Adrenal gland (tissue), 12 donors: ENCODE measurements around the gene KLF13. TPM values are rescaled to one million over a fixed set of nuclear protein-coding genes. Genes with fewer than 3 reads are reported as not detected.

Experiments
- DNase-seq, 7 donors: peaks; one replicate each; pipeline ENCODE4 v3.0.0-alpha.2; 2019 to 2020
- H3K27ac ChIP-seq, 5 donors: fragments of 200-600 bp; sonication (generic) in 4 of 5; 1 replicate in 3 of 5; 2 replicates in 2 of 5; pipeline versions ENCODE4 v1.5.1 to v1.8.0; 2016 to 2020; ENCODE audit warnings: mild to moderate bottlenecking in 1 of 5
- H3K27me3 ChIP-seq: fragments of 200-600 bp; 2 replicates; pipeline ENCODE4 v1.8.0; 2021
- H3K36me3 ChIP-seq, 2 donors: fragments of 200-600 bp; replicated peaks in 1 of 2; 1 replicate in 1 of 2; 2 replicates in 1 of 2; pipeline versions ENCODE4 v1.5.1 to v1.8.0; 2018 to 2022
- H3K4me1 ChIP-seq, 2 donors: fragments of 200-600 bp; replicated peaks in 1 of 2; 1 replicate in 1 of 2; 2 replicates in 1 of 2; pipeline versions ENCODE4 v1.5.1 to v1.8.0; 2018 to 2021
- H3K4me3 ChIP-seq, 4 donors: fragments of 200-600 bp; sonication (generic) in 3 of 4; one replicate each; pipeline ENCODE4 v1.5.1; 2016 to 2018
- H3K9me3 ChIP-seq, 3 donors: fragments of 200-600 bp; sonication (generic) in 1 of 3; replicated peaks in 1 of 3; 1 replicate in 2 of 3; 2 replicates in 1 of 3; pipeline versions ENCODE4 v1.5.1 to v1.8.0; 2016 to 2021
- POLR2A ChIP-seq, 2 donors: fragments of 450-650 bp; IDR thresholded peaks; one replicate each; pipeline ENCODE4 v1.6.1; 2017; ENCODE audit warnings: antibody characterized with exemption in 2 of 2, mild to moderate bottlenecking in 2 of 2, moderate library complexity in 1 of 2
- WGBS, 4 donors: extraction: QIAGEN DNeasy Blood & Tissue Kit in 2 of 4; methylation state at CpG; one replicate each; pipeline versions ENCODE4 v1.1.5 to v1.1.7; 2013 to 2017; 5-methylcytosine and 5-hydroxymethylcytosine counted together
- intact Hi-C, 2 donors: fragments of 100-400 bp; cut with DNase I; formaldehyde crosslinking; loops; one replicate each; pipeline versions ENCODE4 v1.14.1 to v1.15.0; 2022 to 2023
- polyA plus RNA-seq, 3 donors: library from polyadenylated mRNA; stranded (reverse); fragments of 200-250 nt in 2 of 3; fragments of 350-450 nt in 1 of 3; fragmentation: Illumina TruSeq in 1 of 3; extraction: RNeasy Lipid Tissue Mini Kit (QIAGEN cat#74804) in 1 of 3; gene quantifications; one replicate each; pipeline ENCODE4 v1.2.3, GENCODE V29; 2013 to 2014
- total RNA-seq, 9 donors: library from RNA; depleted of rRNA in 4 of 9; stranded (reverse); fragments of >200 nt in 4 of 9; fragments of 120-200 nt in 1 of 9; fragmentation: NEBNext Ultra II Directional in 1 of 9; extraction: Animal tissue kit (Norgen Biotek cat#: 25700) in 1 of 9; gene quantifications; one replicate each; pipeline versions ENCODE4 v1.1.0 to v1.2.4, GENCODE V29; 2013 to 2023
- TF ChIP-seq, protein P1 (sequence below), 6 experiments: fragments of 450-650 bp in 4 of 6; fragments of 200-600 bp in 2 of 6; sonication (generic) in 1 of 6; IDR thresholded peaks; 1 replicate in 5 of 6; 2 replicates in 1 of 6; pipeline versions ENCODE4 v1.5.1 to v1.8.0; 2016 to 2021; ENCODE audit warnings: antibody characterized with exemption in 6 of 6, mild to moderate bottlenecking in 2 of 6, moderate library complexity in 1 of 6
- donor health status: healthy with polysubstance abuse.
- donor health status: Bipolar disorder and iron deficiency.
- donor health status: DM: yes; HTN: yes; CAD: no.
- donor health status: DM: no; HTN: no; CAD: no.
- donor health status: DM: no; HTN: no; CAD: no.
- donor health status: DM: yes; HTN: yes; CAD: no.

Gene KLF13
- total and polyA plus RNA-seq, 12 donors, result 8.4 to 65.9 (median 31.9) TPM

DNA sequence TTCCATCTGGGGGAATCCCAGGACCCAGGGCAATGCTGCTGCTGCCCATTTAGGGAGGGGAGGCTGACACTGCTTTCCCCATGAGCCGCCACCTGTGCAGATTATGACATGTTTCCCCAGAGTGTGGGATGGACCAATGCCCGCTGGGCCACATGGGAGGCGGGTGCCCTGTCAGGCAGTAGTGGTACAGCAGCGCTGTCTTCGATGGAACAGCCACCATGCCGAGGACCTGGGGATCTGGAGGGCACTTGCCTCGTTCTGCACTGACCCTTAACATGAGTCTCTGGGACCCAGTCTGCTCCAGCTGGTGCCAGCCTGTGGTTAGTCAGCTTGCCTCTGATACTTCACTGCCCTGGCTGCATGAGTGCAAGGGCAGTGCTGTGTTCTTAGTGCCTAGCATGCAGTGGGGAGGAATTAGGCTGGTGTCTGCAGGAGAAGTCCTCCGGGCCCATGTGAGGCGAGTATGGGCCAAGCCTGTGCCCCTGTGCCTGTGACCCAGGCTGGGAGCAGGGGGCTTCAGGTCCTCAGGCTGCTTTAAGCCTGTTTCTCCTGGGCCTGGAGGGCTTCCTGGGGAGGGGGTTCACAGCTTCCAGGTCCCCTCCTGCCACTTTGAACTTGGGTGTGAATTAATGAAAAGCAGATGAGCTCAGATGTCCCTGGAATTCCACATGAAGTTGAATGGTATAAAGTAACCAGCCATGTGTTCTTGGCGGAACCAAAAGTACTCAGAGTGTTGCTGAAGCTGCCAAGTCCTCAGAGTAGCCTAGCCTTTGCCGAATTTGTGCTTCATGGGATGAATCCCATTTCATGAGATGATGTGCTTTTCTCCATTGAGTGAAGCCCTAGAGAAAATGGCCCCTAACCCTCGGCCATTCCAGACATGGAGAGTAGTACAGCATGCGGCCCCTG is 22.9 kb downstream of the KLF13 start:
- WGBS, 4 donors, result 90 to 94% (median 91%) methylated on average over 12 to 13 of the region's 13 CpGs
- peak overlapping the region in 2 of 5 donors; percentile 17 to 47 for H3K27ac ChIP-seq
- intact Hi-C loops, result no loop called here
- TF ChIP-seq, protein P1, sequence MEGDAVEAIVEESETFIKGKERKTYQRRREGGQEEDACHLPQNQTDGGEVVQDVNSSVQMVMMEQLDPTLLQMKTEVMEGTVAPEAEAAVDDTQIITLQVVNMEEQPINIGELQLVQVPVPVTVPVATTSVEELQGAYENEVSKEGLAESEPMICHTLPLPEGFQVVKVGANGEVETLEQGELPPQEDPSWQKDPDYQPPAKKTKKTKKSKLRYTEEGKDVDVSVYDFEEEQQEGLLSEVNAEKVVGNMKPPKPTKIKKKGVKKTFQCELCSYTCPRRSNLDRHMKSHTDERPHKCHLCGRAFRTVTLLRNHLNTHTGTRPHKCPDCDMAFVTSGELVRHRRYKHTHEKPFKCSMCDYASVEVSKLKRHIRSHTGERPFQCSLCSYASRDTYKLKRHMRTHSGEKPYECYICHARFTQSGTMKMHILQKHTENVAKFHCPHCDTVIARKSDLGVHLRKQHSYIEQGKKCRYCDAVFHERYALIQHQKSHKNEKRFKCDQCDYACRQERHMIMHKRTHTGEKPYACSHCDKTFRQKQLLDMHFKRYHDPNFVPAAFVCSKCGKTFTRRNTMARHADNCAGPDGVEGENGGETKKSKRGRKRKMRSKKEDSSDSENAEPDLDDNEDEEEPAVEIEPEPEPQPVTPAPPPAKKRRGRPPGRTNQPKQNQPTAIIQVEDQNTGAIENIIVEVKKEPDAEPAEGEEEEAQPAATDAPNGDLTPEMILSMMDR (IDR thresholded peaks at IDR 0.05), result no peak
- TF ChIP-seq POLR2A (IDR thresholded peaks at IDR 0.05), result no peak
- H3K9me3 ChIP-seq, result no peaks in the 10 kb centered on the region
- H3K4me1 ChIP-seq, result peaks cover 30 to 57% of the 10 kb centered on the region in 2 donors
- peaks cover 0 to 4% of the 10 kb centered on the region in 2 donors for H3K36me3 ChIP-seq
- DNase-seq, result no peak
- H3K4me3 ChIP-seq, result no peak overlapping the region
- H3K27me3 ChIP-seq, result no peaks in the 10 kb centered on the region

DNA sequence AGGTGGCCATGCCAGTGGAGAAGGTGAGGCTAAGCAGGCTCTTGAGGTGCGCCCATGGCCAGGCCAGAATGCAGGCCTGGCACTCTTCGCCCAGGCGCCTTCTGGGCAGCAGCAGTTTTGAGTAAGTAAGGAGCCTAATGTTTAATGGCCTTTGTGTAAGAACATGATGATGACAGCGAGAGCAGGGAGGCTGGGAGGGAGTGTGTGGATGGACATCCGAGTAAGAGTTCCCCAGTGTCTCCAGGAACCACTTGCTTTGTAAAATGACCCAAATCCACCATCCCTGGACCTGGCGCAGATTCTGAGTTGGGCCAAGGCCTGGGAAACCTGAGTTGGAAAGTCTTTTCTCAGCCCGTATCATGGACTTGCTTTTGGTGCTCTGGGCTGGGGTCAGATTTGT is 24.1 kb downstream of the KLF13 start:
- no peaks in the 10 kb centered on the region for H3K9me3 ChIP-seq
- peaks cover 24 to 53% of the 10 kb centered on the region in 2 donors for H3K4me1 ChIP-seq
- WGBS, 4 donors, result 90 to 97% (median 95%) methylated on average over 7 of the region's 7 CpGs
- peaks cover 0 to 4% of the 10 kb centered on the region in 2 donors for H3K36me3 ChIP-seq
- no peaks in the 10 kb centered on the region for H3K27me3 ChIP-seq
- no peak overlapping the region for H3K4me3 ChIP-seq
- intact Hi-C loops, result no loop called here
- DNase-seq, result no peak
- H3K27ac ChIP-seq, result peak overlapping the region in 2 of 5 donors; percentile 15 to 17
- TF ChIP-seq, protein P1 (IDR thresholded peaks at IDR 0.05), result no peak
- TF ChIP-seq POLR2A (IDR thresholded peaks at IDR 0.05), result no peak

DNA sequence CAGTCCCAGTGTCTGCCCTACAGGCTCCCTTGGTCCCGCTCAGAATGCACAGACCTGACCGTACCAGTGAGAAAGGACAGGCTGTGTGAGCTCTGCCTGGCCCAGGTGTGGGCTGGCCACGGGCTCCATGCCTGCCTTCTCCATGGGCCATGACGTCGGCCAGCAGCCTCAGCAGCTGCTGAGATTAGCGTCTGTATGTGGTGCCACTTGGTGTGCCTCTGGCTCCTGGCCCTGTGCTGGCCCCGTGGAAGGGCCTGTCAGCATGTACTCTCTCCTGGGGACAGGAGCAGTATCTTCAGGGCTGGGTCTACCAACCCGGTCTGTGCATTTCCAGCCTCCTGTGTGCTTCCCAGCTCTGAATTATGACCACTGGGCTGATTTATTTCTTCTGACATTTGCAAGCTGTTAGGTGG is 25.7 kb downstream of the KLF13 start:
- no peak overlapping the region for H3K4me3 ChIP-seq
- peak in 1 of 2 donors; percentile 23 for TF ChIP-seq POLR2A (IDR thresholded peaks at IDR 0.05)
- TF ChIP-seq, protein P1 (IDR thresholded peaks at IDR 0.05), result no peak
- no peaks in the 10 kb centered on the region for H3K9me3 ChIP-seq
- H3K36me3 ChIP-seq, result peaks cover 0 to 4% of the 10 kb centered on the region in 2 donors
- intact Hi-C loops, result loop anchor here in 1 of 2 donors (2.0 kb wide), 1 partner anchor 14 kb away; no protein-coding TSS in a partner anchor
- no peaks in the 10 kb centered on the region for H3K27me3 ChIP-seq
- WGBS, 4 donors, result 17 to 47% (median 41%) methylated on average over 2 to 8 of the region's 8 CpGs
- DNase-seq, result peak in 4 of 7 donors; percentile 60 to 92 (median 66)
- H3K27ac ChIP-seq, result peak overlapping the region in 4 of 5 donors; percentile 72 to 88 (median 79)
- peaks cover 24 to 45% of the 10 kb centered on the region in 2 donors for H3K4me1 ChIP-seq
